Aorta (tissue), 5 donors: ENCODE results near the gene UVSSA. TPM values are rescaled to one million over a fixed set of nuclear protein-coding genes. Genes with fewer than 3 reads are reported as not detected.

Experiments
- ATAC-seq: fragments of 200-7000 bp; cut with Tn5 transposase; one replicate; pipeline ENCODE4 v1.9.1; 2022; ENCODE audit warnings: moderate library complexity; ENCODE audit not compliant: low FRiP score
- DNase-seq, 2 donors: peaks; one replicate each; pipeline ENCODE4 v3.0.0-alpha.2; 2020
- H3K27ac ChIP-seq, 2 donors: one replicate each; pipeline ENCODE4 v1.5.1; 2013; ENCODE audit warnings: low read length in 2 of 2, mild to moderate bottlenecking in 2 of 2, moderate library complexity in 2 of 2, control low read depth in 1 of 2, inconsistent platforms in 1 of 2, low read depth in 1 of 2
- H3K27me3 ChIP-seq, 2 donors: one replicate each; pipeline ENCODE4 v1.6.1; 2013; ENCODE audit warnings: control low read depth in 1 of 2, low read length in 1 of 2, mild to moderate bottlenecking in 1 of 2, moderate library complexity in 1 of 2; ENCODE audit not compliant: insufficient read depth in 2 of 2, control insufficient read depth in 1 of 2
- H3K36me3 ChIP-seq, 2 donors: one replicate each; pipeline ENCODE4 v1.6.1; 2013; ENCODE audit warnings: control low read depth in 1 of 2, low read length in 1 of 2, mild to moderate bottlenecking in 1 of 2; ENCODE audit not compliant: insufficient read depth in 2 of 2, control insufficient read depth in 1 of 2
- H3K4me1 ChIP-seq, 2 donors: one replicate each; pipeline ENCODE4 v1.6.1; 2013; ENCODE audit warnings: low read length in 2 of 2, control low read depth in 1 of 2, mild to moderate bottlenecking in 1 of 2, moderate library complexity in 1 of 2; ENCODE audit not compliant: insufficient read depth in 2 of 2, control insufficient read depth in 1 of 2
- H3K4me3 ChIP-seq, 2 donors: one replicate each; pipeline ENCODE4 v1.5.1; 2013; ENCODE audit warnings: low read length in 2 of 2, control low read depth in 1 of 2, mild to moderate bottlenecking in 1 of 2
- H3K9me3 ChIP-seq: one replicate; pipeline ENCODE4 v1.6.1; 2013; ENCODE audit warnings: mild to moderate bottlenecking, low read length; ENCODE audit not compliant: control insufficient read depth
- WGBS, 2 donors: extraction: QIAGEN DNeasy Blood & Tissue Kit; methylation state at CpG; one replicate each; pipeline ENCODE4 v1.1.7; 2013; 5-methylcytosine and 5-hydroxymethylcytosine counted together
- intact Hi-C, 2 donors: fragments of 100-400 bp; cut with DNase I; formaldehyde crosslinking; loops; one replicate each; pipeline versions ENCODE4 v1.14.2 to v1.15.0; 2022
- polyA plus RNA-seq, 2 donors: library from polyadenylated mRNA; stranded (reverse); fragments of 200-250 nt; gene quantifications; one replicate each; pipeline ENCODE4 v1.2.3, GENCODE V29; 2013
- total RNA-seq, 2 donors: library from RNA; stranded (reverse); fragmentation: NEBNext Ultra II Directional; extraction: Animal tissue kit (Norgen Biotek cat#: 25700); gene quantifications; one replicate each; pipeline ENCODE4 v1.2.1, GENCODE V29; 2021
- donor health status: healthy with polysubstance abuse.
- donor health status: Bipolar disorder and iron deficiency.
- donor health status: DM: no; HTN: no; CAD: no.
- donor health status: DM: no; HTN: no; CAD: no.
- donor health status: DM: yes; HTN: yes; CAD: no.

UVSSA gene
- total and polyA plus RNA-seq, 4 donors, result 2.3 to 33.5 (median 16.3) TPM

DNA sequence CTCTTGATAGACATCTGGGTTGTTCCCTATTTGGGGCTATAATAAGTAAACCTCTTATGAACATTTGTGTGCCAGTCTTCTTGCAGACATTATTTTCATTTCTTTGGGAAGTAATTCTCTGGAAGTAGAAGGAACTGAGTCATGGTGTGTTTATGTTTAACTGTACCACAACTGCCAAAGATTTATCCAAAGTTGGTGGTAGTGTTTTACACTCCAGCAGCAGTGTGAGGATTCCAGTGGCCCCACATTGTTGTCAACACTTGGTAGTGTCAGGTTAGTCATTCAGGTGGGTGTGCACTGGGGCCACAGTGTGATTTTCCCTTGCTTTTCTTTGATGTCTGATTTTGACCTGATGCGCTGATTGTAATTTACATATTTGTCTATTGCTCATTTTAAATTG, 5.0 kb upstream of the UVSSA start:
- no peak for ATAC-seq
- intact Hi-C loops, result loop anchor here (10.0 kb wide), 1 partner anchor 177 kb away; no protein-coding TSS in a partner anchor
- DNase-seq, result no peak
- Histone ChIP-seq H3K9me3 (no peaks in the 10 kb centered on the region), H3K27me3 (no peaks in the 10 kb centered on the region), H3K27ac (no peak overlapping the region), H3K4me3 (no peak overlapping the region), H3K36me3 (peaks cover 0 to 14% of the 10 kb centered on the region in 2 donors), H3K4me1 (no peaks in the 10 kb centered on the region)
- WGBS, 2 donors, result 96 to 100% methylated on average over 1 of the region's 1 CpG

DNA sequence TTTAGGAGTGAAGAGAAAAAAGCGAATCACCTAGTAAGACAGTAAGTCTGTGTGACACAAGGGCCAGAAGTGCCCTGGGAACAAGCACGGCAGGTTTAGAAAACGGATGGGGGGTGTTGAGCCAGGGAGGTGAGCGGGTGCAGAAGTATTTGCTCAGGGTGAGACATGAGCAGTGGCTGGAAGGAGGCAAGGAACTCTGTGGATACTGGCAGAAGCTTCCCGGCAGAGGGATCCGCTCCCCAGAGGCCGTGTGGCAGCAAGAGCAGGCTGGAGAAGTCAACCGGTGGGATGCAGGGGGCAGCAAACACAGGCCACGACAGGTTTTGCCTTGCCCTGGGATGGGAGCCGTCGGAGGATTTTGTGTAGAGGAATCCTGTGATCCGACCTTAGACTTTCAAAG, 2.3 kb upstream of the UVSSA start:
- H3K4me3 ChIP-seq, result no peak overlapping the region
- H3K9me3 ChIP-seq, result no peaks in the 10 kb centered on the region
- ATAC-seq (no peak), DNase-seq (no peak)
- H3K27me3 ChIP-seq, result no peaks in the 10 kb centered on the region
- intact Hi-C loops, result loop anchor here (2.0 to 10.0 kb wide), 4 partner anchors 37 to 180 kb away; no protein-coding TSS in a partner anchor
- 66 to 86% methylated on average over 12 of the region's 12 CpGs for WGBS, 2 donors
- H3K36me3 ChIP-seq, result no peaks in the 10 kb centered on the region
- H3K27ac ChIP-seq, result no peak overlapping the region
- H3K4me1 ChIP-seq, result no peaks in the 10 kb centered on the region

DNA sequence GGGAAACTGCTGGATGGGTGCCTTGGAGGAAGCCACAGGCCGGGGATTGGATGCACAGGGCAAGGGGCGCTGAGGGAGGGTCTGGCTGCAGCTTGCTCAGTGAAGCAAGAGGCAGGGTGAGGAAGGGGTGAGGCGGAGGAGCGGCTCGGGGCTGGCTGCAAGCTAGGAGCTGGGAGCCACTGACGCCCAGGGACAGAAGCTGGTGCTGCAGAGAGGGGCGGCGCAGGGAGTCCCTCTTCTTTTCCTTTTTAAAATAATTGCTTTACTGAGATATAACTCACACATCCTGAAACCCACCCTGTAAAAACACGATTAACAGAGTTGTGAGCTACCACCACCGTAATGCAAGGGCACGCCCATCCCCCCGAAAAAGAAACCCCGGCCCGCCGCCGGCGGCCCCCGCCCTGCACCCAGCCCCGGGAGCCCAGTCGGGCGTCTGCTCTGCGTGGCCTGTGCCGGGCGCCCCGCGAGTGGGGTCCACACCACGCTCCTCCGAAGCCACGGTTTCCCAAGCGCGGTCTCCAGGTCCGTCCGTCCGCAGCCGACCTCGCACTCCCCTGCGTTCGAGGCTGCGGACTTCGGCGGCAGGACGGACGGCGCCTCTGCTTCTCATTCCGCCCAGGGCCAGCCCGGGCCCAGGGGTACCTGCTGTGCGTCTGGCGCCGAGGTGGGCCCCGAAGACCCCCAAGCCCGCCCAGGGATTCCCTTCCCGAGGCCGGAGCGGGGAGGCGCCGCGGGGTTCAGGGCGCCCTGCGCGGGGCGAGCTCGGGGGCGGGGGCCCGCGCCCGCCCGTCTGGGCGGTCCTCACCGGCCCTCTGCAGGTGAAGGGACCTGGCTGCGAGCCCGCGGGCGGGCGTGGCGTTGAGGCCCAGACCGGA, 866 bp upstream of the UVSSA start:
- Histone ChIP-seq H3K4me1 (no peaks in the 10 kb centered on the region), H3K27me3 (no peaks in the 10 kb centered on the region), H3K9me3 (no peaks in the 10 kb centered on the region), H3K4me3 (peak overlapping the region; percentile 53 to 77), H3K27ac (peak overlapping the region in 1 of 2 donors; percentile 48), H3K36me3 (no peaks in the 10 kb centered on the region)
- WGBS, 2 donors, result 1% methylated on average over 60 to 76 of the region's 76 CpGs
- peak in 1 of 2 donors; percentile 76 for DNase-seq
- ATAC-seq, result peak; percentile 2
- intact Hi-C loops, result loop anchor here (1.0 to 10.0 kb wide), 7 partner anchors 39 to 335 kb away; partner anchors contain the start of genes CTBP1 (in 1 of the 2), FGFRL1 (in 1 of the 2) and MAEA (in 1 of the 2)

DNA sequence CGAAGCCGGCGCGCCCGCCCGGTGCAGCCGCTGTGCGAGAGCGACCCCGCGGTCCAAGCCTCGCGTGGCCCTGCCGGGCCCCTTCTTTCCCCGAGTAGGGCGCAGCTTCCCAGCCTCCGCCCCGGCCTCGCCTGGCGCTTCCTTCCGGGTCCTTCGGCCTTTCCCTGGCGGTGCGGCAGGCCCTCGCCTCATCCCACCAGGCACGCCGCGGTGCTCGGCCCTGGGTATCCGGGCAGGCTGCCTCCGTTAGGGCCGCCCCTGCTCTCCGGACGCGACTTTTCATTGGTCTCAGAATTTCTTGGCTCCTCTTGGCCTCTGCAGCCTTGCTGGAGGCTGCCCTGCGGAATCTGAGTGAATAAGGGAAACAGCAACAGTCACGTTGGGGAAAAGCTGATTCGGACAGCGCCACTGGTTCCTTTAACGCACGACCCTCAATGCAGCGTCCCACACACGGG, 429 bp downstream of the UVSSA start:
- H3K9me3 ChIP-seq, result no peaks in the 10 kb centered on the region
- H3K27me3 ChIP-seq, result no peaks in the 10 kb centered on the region
- WGBS, 2 donors, result 1% methylated on average over 33 to 43 of the region's 43 CpGs
- no peaks in the 10 kb centered on the region for H3K36me3 ChIP-seq
- ATAC-seq (peak; percentile 75), DNase-seq (peak; percentile 90 to 92)
- peak overlapping the region; percentile 91 to 97 for H3K27ac ChIP-seq
- H3K4me3 ChIP-seq, result peak overlapping the region; percentile 55 to 83
- no peaks in the 10 kb centered on the region for H3K4me1 ChIP-seq
- intact Hi-C loops, result loop anchor here (2.0 to 10.0 kb wide), 5 partner anchors 40 to 337 kb away; partner anchors contain the start of genes FGFRL1 (in 1 of the 2) and MAEA (in 1 of the 2)

DNA sequence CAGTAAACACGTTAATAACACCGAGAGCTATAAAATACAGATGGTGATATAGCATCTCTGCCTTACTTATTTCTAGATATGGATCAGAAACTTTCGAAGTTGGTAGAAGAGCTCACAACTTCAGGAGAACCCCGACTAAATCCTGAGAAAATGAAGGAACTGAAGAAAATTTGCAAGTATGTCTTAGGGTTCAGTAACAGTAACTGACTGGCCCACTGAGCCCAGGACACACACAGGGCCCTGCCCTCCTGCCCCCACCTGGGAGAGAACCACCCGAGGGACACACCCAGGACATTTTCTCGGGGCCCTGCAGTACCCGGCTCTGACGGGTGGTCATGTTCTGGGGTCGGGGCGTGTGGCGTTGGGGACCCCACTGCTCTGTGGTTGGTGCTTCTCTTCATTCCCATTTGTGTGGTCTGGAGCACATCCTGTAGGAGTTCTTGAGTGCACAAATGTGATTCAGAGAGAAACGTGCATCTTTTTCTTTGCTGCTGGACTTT, 1.1 kb downstream of the UVSSA start:
- ATAC-seq, result no peak
- no peaks in the 10 kb centered on the region for H3K27me3 ChIP-seq
- H3K4me3 ChIP-seq, result peak overlapping the region; percentile 43 to 55
- intact Hi-C loops, result loop anchor here (5.0 to 10.0 kb wide), 3 partner anchors 41 to 183 kb away; no protein-coding TSS in a partner anchor
- DNase-seq, result no peak
- H3K9me3 ChIP-seq, result no peaks in the 10 kb centered on the region
- no peaks in the 10 kb centered on the region for H3K4me1 ChIP-seq
- peak overlapping the region; percentile 12 to 97 for H3K27ac ChIP-seq
- WGBS, 2 donors, result 65 to 67% methylated on average over 12 of the region's 12 CpGs
- no peaks in the 10 kb centered on the region for H3K36me3 ChIP-seq

DNA sequence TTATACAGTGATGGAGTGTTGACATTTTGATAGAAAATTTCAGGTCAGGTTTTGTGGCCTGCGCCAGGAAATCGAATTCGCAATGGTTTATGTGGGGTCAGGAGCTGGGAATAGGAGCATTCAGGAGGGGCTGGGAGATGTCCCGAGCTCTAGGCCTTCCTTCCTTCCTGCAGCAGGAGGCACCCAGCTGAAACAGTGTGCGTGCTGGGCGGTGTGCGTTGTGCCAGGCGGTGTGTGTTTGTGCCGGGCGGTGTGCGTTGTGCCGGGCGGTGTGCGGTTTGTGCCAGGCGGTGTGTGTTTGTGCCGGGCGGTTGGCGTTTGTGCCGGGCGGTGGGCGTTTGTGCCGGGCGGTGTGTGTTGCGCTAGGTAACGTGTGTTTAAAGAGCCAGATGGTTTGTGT, 1.7 kb downstream of the UVSSA start:
- Histone ChIP-seq H3K4me3 (no peak overlapping the region), H3K27ac (peak overlapping the region in 1 of 2 donors; percentile 12), H3K27me3 (no peaks in the 10 kb centered on the region), H3K36me3 (no peaks in the 10 kb centered on the region), H3K9me3 (no peaks in the 10 kb centered on the region), H3K4me1 (no peaks in the 10 kb centered on the region)
- intact Hi-C loops, result loop anchor here (5.0 to 10.0 kb wide), 3 partner anchors 41 to 184 kb away; no protein-coding TSS in a partner anchor
- ATAC-seq (no peak), DNase-seq (no peak)
- WGBS, 2 donors, result 90 to 94% methylated on average over 25 of the region's 25 CpGs

DNA sequence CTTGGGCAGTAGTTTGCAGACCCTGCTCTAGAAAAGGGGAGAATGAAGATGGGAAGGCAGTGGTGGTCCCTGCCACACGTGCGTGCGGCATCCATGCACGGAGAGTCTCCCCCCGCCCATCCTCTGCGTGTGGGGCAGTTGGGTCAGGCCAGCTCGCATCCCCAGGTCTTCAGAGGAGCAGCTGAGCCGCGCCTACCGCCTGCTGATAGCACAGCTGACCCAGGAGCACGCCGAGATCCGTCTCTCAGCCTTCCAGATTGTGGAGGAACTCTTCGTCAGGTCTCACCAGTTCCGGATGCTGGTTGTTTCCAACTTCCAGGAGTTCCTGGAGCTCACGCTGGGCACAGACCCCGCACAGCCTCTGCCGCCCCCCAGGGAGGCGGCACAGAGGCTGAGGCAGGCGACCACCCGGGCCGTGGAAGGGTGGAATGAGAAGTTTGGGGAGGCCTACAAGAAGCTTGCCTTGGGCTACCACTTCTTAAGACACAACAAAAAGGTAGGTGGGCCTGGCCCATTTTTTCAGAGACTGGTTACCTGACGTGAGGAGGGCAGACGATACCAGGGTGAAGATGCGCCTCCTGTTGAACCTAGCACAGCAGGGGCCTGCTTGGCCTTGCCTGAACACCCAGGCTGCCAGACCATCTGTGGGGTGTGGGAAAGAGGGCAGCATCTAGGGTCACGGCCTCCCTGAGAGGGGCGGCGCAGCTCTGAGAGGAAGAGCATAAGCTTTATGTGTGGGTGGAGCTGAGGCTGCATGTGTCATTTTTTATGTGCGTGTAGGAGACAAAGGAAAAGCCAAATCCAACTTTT, 2.6 kb downstream of the UVSSA start:
- H3K4me1 ChIP-seq, result no peaks in the 10 kb centered on the region

DNA sequence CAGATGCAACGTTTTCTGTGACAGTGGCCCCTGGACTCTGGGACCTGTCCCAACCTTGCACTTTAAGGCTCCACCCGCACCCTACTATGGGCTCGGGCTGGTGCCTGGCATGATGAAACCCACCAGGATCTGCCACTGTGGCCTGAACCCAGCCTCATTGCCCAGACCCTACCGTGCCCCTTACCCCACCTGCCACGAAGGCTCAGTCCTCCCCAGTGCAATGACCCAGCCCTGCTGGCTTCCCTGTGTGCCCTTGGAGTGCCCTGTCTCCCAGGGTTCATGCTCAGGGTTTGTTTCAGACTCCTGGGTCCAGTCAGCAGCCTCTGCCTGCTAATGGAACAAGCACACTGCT, 3.1 kb downstream of the UVSSA start:
- H3K9me3 ChIP-seq, result no peaks in the 10 kb centered on the region
- no peaks in the 10 kb centered on the region for H3K27me3 ChIP-seq
- no peak overlapping the region for H3K27ac ChIP-seq
- 88 to 91% methylated on average over 5 of the region's 5 CpGs for WGBS, 2 donors
- H3K36me3 ChIP-seq, result no peaks in the 10 kb centered on the region
- ATAC-seq (no peak), DNase-seq (no peak)
- no peak overlapping the region for H3K4me3 ChIP-seq
- no peaks in the 10 kb centered on the region for H3K4me1 ChIP-seq
- intact Hi-C loops, result loop anchor here (5.0 to 10.0 kb wide), 3 partner anchors 195 to 375 kb away; partner anchors contain the start of genes TACC3 (in 1 of the 2) and TMEM129 (in 1 of the 2)

More for the DNA sequence above, 2.6 kb downstream of the UVSSA start:
- ATAC-seq (no peak), DNase-seq (no peak)
- Histone ChIP-seq H3K36me3 (no peaks in the 10 kb centered on the region), H3K4me3 (no peak overlapping the region), H3K27ac (no peak overlapping the region), H3K9me3 (no peaks in the 10 kb centered on the region), H3K27me3 (no peaks in the 10 kb centered on the region)
- 89 to 91% methylated on average over 29 of the region's 29 CpGs for WGBS, 2 donors
- intact Hi-C loops, result loop anchor here (5.0 to 10.0 kb wide), 6 partner anchors 42 to 375 kb away; partner anchors contain the start of genes TACC3 (in 1 of the 2) and TMEM129 (in 1 of the 2)
